ENCODE measurements around the gene RNASEL. TPM values are rescaled to one million over a fixed set of nuclear protein-coding genes. Genes with fewer than 3 reads are reported as not detected.

Gene RNASEL
- total and polyA plus RNA-seq, 4 donors: 1.3 to 3.9 (median 2.4) TPM

GRCh38 chr1:182567629-182568028 is 21.4 kb downstream of the RNASEL start:
- H3K36me3 ChIP-seq (ENCODE audit: control insufficient read depth in 4 of 4, insufficient read depth in 3 of 4, low read depth in 1 of 4, low read length in 3 of 4): no peaks in the 10 kb centered on the region
- H3K9me3 ChIP-seq (ENCODE audit: control insufficient read depth in 4 of 4, low read length in 3 of 4): no peaks in the 10 kb centered on the region
- H3K9ac ChIP-seq (ENCODE audit: low read depth in 1 of 2, low read length in 2 of 2): no peak overlapping the region
- no peaks in the 10 kb centered on the region for H3K4me1 ChIP-seq (ENCODE audit: control insufficient read depth in 4 of 4, insufficient read depth in 4 of 4, low read length in 3 of 4)
- H3K27ac ChIP-seq (ENCODE audit: low read depth in 1 of 2, low read length in 2 of 2): no peak overlapping the region
- TF ChIP-seq SP1 (IDR thresholded peaks at IDR 0.05) (no peak), EGR1 (IDR thresholded peaks at IDR 0.05; ENCODE audit: low read depth in 2 of 2) (no peak), JUND (IDR thresholded peaks at IDR 0.05) (no peak), NR2F2 (IDR thresholded peaks at IDR 0.05) (no peak), YY1 (IDR thresholded peaks at IDR 0.05) (no peak), ATF3 (IDR thresholded peaks at IDR 0.05) (no peak), FOXA1 (IDR thresholded peaks at IDR 0.05) (no peak), RAD21 (IDR thresholded peaks at IDR 0.05) (no peak), FOXA2 (IDR thresholded peaks at IDR 0.05) (no peak), HNF4A (conservative IDR thresholded peaks at IDR 0.05) (no peak), ZBTB33 (IDR thresholded peaks at IDR 0.05) (no peak), TAF1 (conservative IDR thresholded peaks at IDR 0.05) (no peak), RXRA (IDR thresholded peaks at IDR 0.05) (no peak), GABPA (IDR thresholded peaks at IDR 0.05 in 1 of 2, conservative IDR thresholded peaks at IDR 0.05 in 1 of 2) (no peak), HNF4G (IDR thresholded peaks at IDR 0.05) (no peak)
- TF ChIP-seq, protein P1, sequence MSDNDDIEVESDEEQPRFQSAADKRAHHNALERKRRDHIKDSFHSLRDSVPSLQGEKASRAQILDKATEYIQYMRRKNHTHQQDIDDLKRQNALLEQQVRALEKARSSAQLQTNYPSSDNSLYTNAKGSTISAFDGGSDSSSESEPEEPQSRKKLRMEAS (IDR thresholded peaks at IDR 0.05): no peak
- TF ChIP-seq, protein P2, sequence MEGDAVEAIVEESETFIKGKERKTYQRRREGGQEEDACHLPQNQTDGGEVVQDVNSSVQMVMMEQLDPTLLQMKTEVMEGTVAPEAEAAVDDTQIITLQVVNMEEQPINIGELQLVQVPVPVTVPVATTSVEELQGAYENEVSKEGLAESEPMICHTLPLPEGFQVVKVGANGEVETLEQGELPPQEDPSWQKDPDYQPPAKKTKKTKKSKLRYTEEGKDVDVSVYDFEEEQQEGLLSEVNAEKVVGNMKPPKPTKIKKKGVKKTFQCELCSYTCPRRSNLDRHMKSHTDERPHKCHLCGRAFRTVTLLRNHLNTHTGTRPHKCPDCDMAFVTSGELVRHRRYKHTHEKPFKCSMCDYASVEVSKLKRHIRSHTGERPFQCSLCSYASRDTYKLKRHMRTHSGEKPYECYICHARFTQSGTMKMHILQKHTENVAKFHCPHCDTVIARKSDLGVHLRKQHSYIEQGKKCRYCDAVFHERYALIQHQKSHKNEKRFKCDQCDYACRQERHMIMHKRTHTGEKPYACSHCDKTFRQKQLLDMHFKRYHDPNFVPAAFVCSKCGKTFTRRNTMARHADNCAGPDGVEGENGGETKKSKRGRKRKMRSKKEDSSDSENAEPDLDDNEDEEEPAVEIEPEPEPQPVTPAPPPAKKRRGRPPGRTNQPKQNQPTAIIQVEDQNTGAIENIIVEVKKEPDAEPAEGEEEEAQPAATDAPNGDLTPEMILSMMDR (IDR thresholded peaks at IDR 0.05; ENCODE audit: low read depth, low read length, missing input control): no peak
- TF ChIP-seq, protein P3, sequence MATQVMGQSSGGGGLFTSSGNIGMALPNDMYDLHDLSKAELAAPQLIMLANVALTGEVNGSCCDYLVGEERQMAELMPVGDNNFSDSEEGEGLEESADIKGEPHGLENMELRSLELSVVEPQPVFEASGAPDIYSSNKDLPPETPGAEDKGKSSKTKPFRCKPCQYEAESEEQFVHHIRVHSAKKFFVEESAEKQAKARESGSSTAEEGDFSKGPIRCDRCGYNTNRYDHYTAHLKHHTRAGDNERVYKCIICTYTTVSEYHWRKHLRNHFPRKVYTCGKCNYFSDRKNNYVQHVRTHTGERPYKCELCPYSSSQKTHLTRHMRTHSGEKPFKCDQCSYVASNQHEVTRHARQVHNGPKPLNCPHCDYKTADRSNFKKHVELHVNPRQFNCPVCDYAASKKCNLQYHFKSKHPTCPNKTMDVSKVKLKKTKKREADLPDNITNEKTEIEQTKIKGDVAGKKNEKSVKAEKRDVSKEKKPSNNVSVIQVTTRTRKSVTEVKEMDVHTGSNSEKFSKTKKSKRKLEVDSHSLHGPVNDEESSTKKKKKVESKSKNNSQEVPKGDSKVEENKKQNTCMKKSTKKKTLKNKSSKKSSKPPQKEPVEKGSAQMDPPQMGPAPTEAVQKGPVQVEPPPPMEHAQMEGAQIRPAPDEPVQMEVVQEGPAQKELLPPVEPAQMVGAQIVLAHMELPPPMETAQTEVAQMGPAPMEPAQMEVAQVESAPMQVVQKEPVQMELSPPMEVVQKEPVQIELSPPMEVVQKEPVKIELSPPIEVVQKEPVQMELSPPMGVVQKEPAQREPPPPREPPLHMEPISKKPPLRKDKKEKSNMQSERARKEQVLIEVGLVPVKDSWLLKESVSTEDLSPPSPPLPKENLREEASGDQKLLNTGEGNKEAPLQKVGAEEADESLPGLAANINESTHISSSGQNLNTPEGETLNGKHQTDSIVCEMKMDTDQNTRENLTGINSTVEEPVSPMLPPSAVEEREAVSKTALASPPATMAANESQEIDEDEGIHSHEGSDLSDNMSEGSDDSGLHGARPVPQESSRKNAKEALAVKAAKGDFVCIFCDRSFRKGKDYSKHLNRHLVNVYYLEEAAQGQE (IDR thresholded peaks at IDR 0.05): no peak
- DNase-seq (ENCODE audit: low spot score): no peak
- WGBS: 95% methylated on average over 5 of the region's 5 CpGs
- H3K4me3 ChIP-seq (ENCODE audit: low read depth in 1 of 3, low read length in 3 of 3): no peak overlapping the region
- H3K27me3 ChIP-seq (ENCODE audit: control insufficient read depth in 4 of 4, insufficient read depth in 4 of 4, low read length in 3 of 4): no peaks in the 10 kb centered on the region

Data from liver (tissue), 9 donors.